ENCODE measurements around the gene CDK19. TPM values are rescaled to one million over a fixed set of nuclear protein-coding genes. Genes with fewer than 3 reads are reported as not detected.

Gene CDK19
- total RNA-seq, 2 experiments from 2014 or later: 18.2 to 18.4 TPM

GRCh38 chr6:110646951-110647910 lies 168.0 kb downstream of the CDK19 start:
- CTCF ChIA-PET: interaction anchor here (0.8 kb wide), 1 partner anchor 109 kb away, joined by 3 read pairs; no protein-coding TSS in a partner anchor
- H3K27ac Mint-ChIP-seq: no peak overlapping the region

GRCh38 chr6:110646419-110646698 lies 168.9 kb downstream of the CDK19 start:
- Mint-ChIP-seq H3K4me3 (no peak overlapping the region), H3K4me1 (ENCODE audit: low read depth) (peaks cover 8% of the 10 kb centered on the region), H3K27me3 (no peaks in the 10 kb centered on the region), H3K9me3 (peaks cover 3% of the 10 kb centered on the region), H3K27ac (no peak overlapping the region), H3K36me3 (peaks cover 6% of the 10 kb centered on the region)
- intact Hi-C loops (cut with micrococcal nuclease): loop anchor here (5.0 kb wide), 1 partner anchor 109 kb away; no protein-coding TSS in a partner anchor
- POLR2A ChIA-PET: no interaction called here
- CTCF ChIA-PET: no interaction called here
- no peak for DNase-seq

More at GRCh38 chr6:110646951-110647910, 168.0 kb downstream of the CDK19 start:
- intact Hi-C loops (cut with micrococcal nuclease): loop anchor here (5.0 kb wide), 1 partner anchor 110 kb away; no protein-coding TSS in a partner anchor
- Mint-ChIP-seq H3K36me3 (peaks cover 6% of the 10 kb centered on the region), H3K4me1 (ENCODE audit: low read depth) (peaks cover 8% of the 10 kb centered on the region), H3K4me3 (no peak overlapping the region), H3K27me3 (no peaks in the 10 kb centered on the region), H3K9me3 (peaks cover 3% of the 10 kb centered on the region)
- POLR2A ChIA-PET: no interaction called here
- DNase-seq: no peak

GRCh38 chr6:110645685-110646418 lies 169.4 kb downstream of the CDK19 start:
- peaks cover 3% of the 10 kb centered on the region for H3K9me3 Mint-ChIP-seq
- no peak for DNase-seq
- intact Hi-C loops (cut with micrococcal nuclease): loop anchor here (5.0 kb wide), 1 partner anchor 109 kb away; no protein-coding TSS in a partner anchor
- no peak overlapping the region for H3K4me3 Mint-ChIP-seq
- peaks cover 8% of the 10 kb centered on the region for H3K4me1 Mint-ChIP-seq (ENCODE audit: low read depth)
- ChIA-PET CTCF (no interaction called here), POLR2A (no interaction called here)
- H3K27ac Mint-ChIP-seq: no peak overlapping the region
- H3K27me3 Mint-ChIP-seq: no peaks in the 10 kb centered on the region
- peaks cover 8% of the 10 kb centered on the region for H3K36me3 Mint-ChIP-seq

- CTCF ChIA-PET: no interaction called here
- intact Hi-C loops (cut with micrococcal nuclease): no loop called here
- no peak overlapping the region for H3K27ac Mint-ChIP-seq
- H3K4me3 Mint-ChIP-seq: no peak overlapping the region
- DNase-seq: no peak
- H3K4me1 Mint-ChIP-seq (ENCODE audit: low read depth): peaks cover 8% of the 10 kb centered on the region
- peaks cover 3% of the 10 kb centered on the region for H3K9me3 Mint-ChIP-seq
- H3K27me3 Mint-ChIP-seq: no peaks in the 10 kb centered on the region
- POLR2A ChIA-PET: no interaction called here
- H3K36me3 Mint-ChIP-seq: peaks cover 11% of the 10 kb centered on the region
Observed at GRCh38 chr6:110643175-110643574, 172.1 kb downstream of the CDK19 start.

GRCh38 chr6:110642711-110643110 lies 172.6 kb downstream of the CDK19 start:
- intact Hi-C loops (cut with micrococcal nuclease): no loop called here
- no peak for DNase-seq
- H3K4me1 Mint-ChIP-seq (ENCODE audit: low read depth): peaks cover 8% of the 10 kb centered on the region
- no peak overlapping the region for H3K27ac Mint-ChIP-seq
- CTCF ChIA-PET: no interaction called here
- no peaks in the 10 kb centered on the region for H3K27me3 Mint-ChIP-seq
- POLR2A ChIA-PET: no interaction called here
- no peak overlapping the region for H3K4me3 Mint-ChIP-seq
- H3K36me3 Mint-ChIP-seq: peaks cover 11% of the 10 kb centered on the region
- peaks cover 3% of the 10 kb centered on the region for H3K9me3 Mint-ChIP-seq

- H3K4me3 Mint-ChIP-seq: no peak overlapping the region
- H3K4me1 Mint-ChIP-seq (ENCODE audit: low read depth): no peaks in the 10 kb centered on the region
- POLR2A ChIA-PET: no interaction called here
- peaks cover 5% of the 10 kb centered on the region for H3K36me3 Mint-ChIP-seq
- intact Hi-C loops (cut with micrococcal nuclease): no loop called here
- no peak overlapping the region for H3K27ac Mint-ChIP-seq
- CTCF ChIA-PET: no interaction called here
- DNase-seq: no peak
- H3K27me3 Mint-ChIP-seq: no peaks in the 10 kb centered on the region
- H3K9me3 Mint-ChIP-seq: no peaks in the 10 kb centered on the region
Observed at GRCh38 chr6:110636781-110637180, 178.5 kb downstream of the CDK19 start.

GRCh38 chr6:110635096-110635495 lies 180.2 kb downstream of the CDK19 start:
- ChIA-PET POLR2A (no interaction called here), CTCF (no interaction called here)
- Mint-ChIP-seq H3K9me3 (no peaks in the 10 kb centered on the region), H3K36me3 (peaks cover 2% of the 10 kb centered on the region), H3K27me3 (no peaks in the 10 kb centered on the region), H3K4me3 (no peak overlapping the region), H3K27ac (no peak overlapping the region), H3K4me1 (ENCODE audit: low read depth) (no peaks in the 10 kb centered on the region)
- no peak for DNase-seq
- intact Hi-C loops (cut with micrococcal nuclease): no loop called here

- Mint-ChIP-seq H3K4me3 (no peak overlapping the region), H3K27ac (no peak overlapping the region), H3K36me3 (no peaks in the 10 kb centered on the region), H3K27me3 (no peaks in the 10 kb centered on the region), H3K9me3 (no peaks in the 10 kb centered on the region), H3K4me1 (ENCODE audit: low read depth) (no peaks in the 10 kb centered on the region)
- CTCF ChIA-PET: no interaction called here
- intact Hi-C loops (cut with micrococcal nuclease): no loop called here
- POLR2A ChIA-PET: interaction anchor here (0.6 kb wide), 1 partner anchor 277 kb away, joined by 4 read pairs; no protein-coding TSS in a partner anchor
- no peak for DNase-seq
Observed at GRCh38 chr6:110633731-110634213, 181.5 kb downstream of the CDK19 start.

- ChIA-PET POLR2A (no interaction called here), CTCF (interaction anchor here (1.9 kb wide), 1 partner anchor 10 kb away, joined by 4 read pairs; no protein-coding TSS in a partner anchor)
- Mint-ChIP-seq H3K9me3 (no peaks in the 10 kb centered on the region), H3K4me3 (no peak overlapping the region), H3K27me3 (no peaks in the 10 kb centered on the region), H3K4me1 (ENCODE audit: low read depth) (no peaks in the 10 kb centered on the region), H3K27ac (no peak overlapping the region), H3K36me3 (no peaks in the 10 kb centered on the region)
- intact Hi-C loops (cut with micrococcal nuclease): no loop called here
- DNase-seq: no peak
Observed at GRCh38 chr6:110629153-110629552, 186.1 kb downstream of the CDK19 start.

GRCh38 chr6:110628330-110628729 lies 186.9 kb downstream of the CDK19 start:
- Mint-ChIP-seq H3K9me3 (no peaks in the 10 kb centered on the region), H3K4me3 (no peak overlapping the region), H3K27ac (no peak overlapping the region), H3K4me1 (ENCODE audit: low read depth) (no peaks in the 10 kb centered on the region), H3K36me3 (no peaks in the 10 kb centered on the region), H3K27me3 (no peaks in the 10 kb centered on the region)
- ChIA-PET CTCF (no interaction called here), POLR2A (no interaction called here)
- no peak for DNase-seq
- intact Hi-C loops (cut with micrococcal nuclease): no loop called here

GRCh38 chr6:110626442-110626841 lies 188.8 kb downstream of the CDK19 start:
- Mint-ChIP-seq H3K9me3 (no peaks in the 10 kb centered on the region), H3K4me3 (no peak overlapping the region), H3K27me3 (no peaks in the 10 kb centered on the region), H3K36me3 (peaks cover 5% of the 10 kb centered on the region), H3K4me1 (ENCODE audit: low read depth) (no peaks in the 10 kb centered on the region), H3K27ac (no peak overlapping the region)
- no peak for DNase-seq
- POLR2A ChIA-PET: no interaction called here
- intact Hi-C loops (cut with micrococcal nuclease): no loop called here
- CTCF ChIA-PET: no interaction called here

GRCh38 chr6:110625883-110626282 lies 189.4 kb downstream of the CDK19 start:
- Mint-ChIP-seq H3K4me1 (ENCODE audit: low read depth) (no peaks in the 10 kb centered on the region), H3K4me3 (no peak overlapping the region), H3K9me3 (no peaks in the 10 kb centered on the region), H3K36me3 (peaks cover 8% of the 10 kb centered on the region), H3K27ac (no peak overlapping the region), H3K27me3 (no peaks in the 10 kb centered on the region)
- intact Hi-C loops (cut with micrococcal nuclease): no loop called here
- ChIA-PET POLR2A (no interaction called here), CTCF (no interaction called here)
- DNase-seq: no peak

Measured in activated CD4-positive, alpha-beta memory T cell treated with anti-CD3 and anti-CD28 coated beads for 36 hours (primary cell).